H1 (cell line): ENCODE measurements around the gene ANKIB1. TPM values are rescaled to one million over a fixed set of nuclear protein-coding genes. Genes with fewer than 3 reads are reported as not detected.

ENCODE experiments used
- ASH2L ChIP-seq: fragments of 200-600, 300-600 bp; sonication (generic); IDR thresholded peaks from one replicate; pipeline ENCODE4 v1.7.1; 2017; ENCODE audit warnings: low read length
- BACH1 ChIP-seq: IDR thresholded peaks from 2 replicates; pipeline ENCODE4 v1.6.1; 2012; ENCODE audit warnings: low read length, improper control_type of control experiment
- FOSL1 ChIP-seq: IDR thresholded peaks from 2 replicates; pipeline ENCODE4 v1.6.1; 2011; ENCODE audit warnings: mild to moderate bottlenecking, low read depth, low read length, moderate library complexity; ENCODE audit not compliant: insufficient read depth
- polyA plus RNA-seq, 7 experiments: library from polyadenylated mRNA; depleted of rRNA in 3 of 7; stranded (reverse) in 5 of 7; unstranded in 2 of 7; fragments of >200 nt in 5 of 7; fragments of 200-250 nt in 2 of 7; gene quantifications; 1 replicate in 5 of 7; 2 replicates in 1 of 7; 4 replicates in 1 of 7; pipeline versions ENCODE4 v1.2.1 to v1.2.3, GENCODE V29; 2011 to 2013; ENCODE audit warnings: missing spikeins in 2 of 7, mixed read lengths in 2 of 7
- total RNA-seq: library from RNA; stranded (reverse); fragmentation: NEBNext Ultra II Directional; extraction: Animal tissue kit (Norgen Biotek cat#: 25700); gene quantifications from 2 replicates; pipeline ENCODE4 v1.2.1, GENCODE V29; 2021

ANKIB1 gene
- total and polyA plus RNA-seq, 2 of the 8 experiments (the other 6 are each of a cell fraction or from before 2014, with no cell fraction given), result 19.2 to 43.0 TPM

DNA sequence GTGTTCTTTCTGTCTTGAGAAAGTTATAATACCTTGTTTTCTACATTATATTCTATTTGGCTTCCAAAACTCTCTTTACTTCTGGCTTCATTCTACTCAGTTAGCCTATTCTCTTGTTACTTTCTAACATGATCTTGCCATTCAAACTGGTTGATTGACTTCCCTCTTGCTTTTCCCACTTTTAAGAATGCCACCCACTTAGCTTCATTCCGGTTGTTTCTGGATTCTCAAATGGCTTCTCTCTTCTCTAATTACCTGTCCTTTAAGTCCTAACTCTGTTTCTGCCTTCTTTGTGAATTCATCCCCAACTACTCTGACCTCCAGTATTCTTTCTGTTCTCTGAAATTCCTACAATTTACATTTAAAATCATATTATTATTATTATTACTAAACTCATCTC lies 52.0 kb downstream of the ANKIB1 start (continued):
- TF ChIP-seq FOSL1 (no peak), BACH1 (no peak), ASH2L (no peak)
